IMR-90 (cell line): ENCODE measurements around the gene TMOD2. TPM values are rescaled to one million over a fixed set of nuclear protein-coding genes. Genes with fewer than 3 reads are reported as not detected.

Experiments used
- ATAC-seq: fragments of 200-7000 bp; cut with Tn5 transposase; 2 replicates; pipeline ENCODE4 v1.9.1; 2020; ENCODE audit warnings: low read depth, mild to moderate bottlenecking, moderate library complexity
- BruUV-seq: library from RNA; stranded (reverse); fragments of 400-500 nt; replicated peaks from 2 replicates; lab custom pipeline; 2021; lab: Mats Ljungman, UMichigan
- CTCF ChIA-PET: fragments of 300-600 bp; formaldehyde crosslinking; extraction: SDS; loops from one replicate; lab custom pipeline; 2021; ENCODE audit warnings: antibody characterized with exemption; lab: Yijun Ruan, JAX
- POLR2A ChIA-PET: fragments of 300-600 bp; sonication (Branson Sonifier 250); formaldehyde crosslinking; loops from one replicate; lab custom pipeline; 2022; ENCODE audit warnings: antibody characterized with exemption; ENCODE audit not compliant: unreplicated experiment; lab: Charles Lee
- DNase-seq: peaks from one replicate; pipeline ENCODE4 v3.0.0; 2013
- H2AFZ ChIP-seq: replicated peaks from 2 replicates; pipeline ENCODE3; 2013; ENCODE audit warnings: low read length, mild to moderate bottlenecking; ENCODE audit not compliant: poor library complexity
- H2AK5ac ChIP-seq: 2 replicates; pipeline ENCODE4 v1.6.1; 2013; ENCODE audit warnings: low read depth, low read length, inconsistent platforms
- H2AK9ac ChIP-seq: replicated peaks from 2 replicates; pipeline ENCODE3; 2013; ENCODE audit warnings: mild to moderate bottlenecking, low read depth, low read length, moderate library complexity; ENCODE audit not compliant: poor library complexity
- H2BK120ac ChIP-seq: 2 replicates; pipeline ENCODE4 v1.6.1; 2013; ENCODE audit warnings: low read depth, low read length, inconsistent platforms
- H2BK15ac ChIP-seq: 3 replicates; pipeline ENCODE4 v1.6.1; 2013; ENCODE audit warnings: low read depth, low read length, inconsistent platforms
- H2BK20ac ChIP-seq: 2 replicates; pipeline ENCODE4 v1.6.1; 2013; ENCODE audit warnings: low read depth, mild to moderate bottlenecking, inconsistent platforms, low read length, moderate library complexity
- H2BK5ac ChIP-seq: 2 replicates; pipeline ENCODE4 v1.6.1; 2013; ENCODE audit warnings: mild to moderate bottlenecking, low read depth, low read length, inconsistent platforms; ENCODE audit not compliant: poor library complexity, severe bottlenecking
- H3K14ac ChIP-seq: replicated peaks from 2 replicates; pipeline ENCODE4 v1.6.1; 2013; ENCODE audit warnings: low read depth, low read length, inconsistent platforms
- H3K18ac ChIP-seq: 2 replicates; pipeline ENCODE4 v1.6.1; 2013; ENCODE audit warnings: low read depth, low read length, control low read depth
- H3K23ac ChIP-seq: 2 replicates; pipeline ENCODE4 v1.6.1; 2013; ENCODE audit warnings: low read depth, low read length, inconsistent platforms
- H3K27ac ChIP-seq: 2 replicates; pipeline ENCODE4 v1.5.1; 2013; ENCODE audit warnings: mild to moderate bottlenecking, control low read depth, low read length; ENCODE audit not compliant: insufficient read depth
- H3K27me3 ChIP-seq: 2 replicates; pipeline ENCODE4 v1.6.1; 2013; ENCODE audit warnings: low read length; ENCODE audit not compliant: control insufficient read depth, insufficient read depth
- H3K36me3 ChIP-seq: 2 replicates; pipeline ENCODE4 v1.6.1; 2013; ENCODE audit warnings: low read length, mixed read lengths; ENCODE audit not compliant: control insufficient read depth, insufficient read depth
- H3K4ac ChIP-seq: 2 replicates; pipeline ENCODE4 v1.6.1; 2013; ENCODE audit warnings: low read depth, low read length, inconsistent platforms
- H3K4me1 ChIP-seq: 2 replicates; pipeline ENCODE4 v1.6.1; 2013; ENCODE audit warnings: low read length, mixed read lengths; ENCODE audit not compliant: control insufficient read depth, insufficient read depth
- H3K4me2 ChIP-seq: 2 replicates; pipeline ENCODE4 v1.6.1; 2013; ENCODE audit warnings: low read depth, mild to moderate bottlenecking, control low read depth, low read length, moderate library complexity
- H3K4me3 ChIP-seq: 2 replicates; pipeline ENCODE4 v1.5.1; 2013; ENCODE audit warnings: low read depth, mild to moderate bottlenecking, control low read depth, low read length, moderate library complexity; ENCODE audit not compliant: insufficient read depth
- H3K56ac ChIP-seq: 2 replicates; pipeline ENCODE4 v1.6.1; 2013; ENCODE audit warnings: low read length, inconsistent platforms; ENCODE audit not compliant: insufficient read depth; ENCODE audit errors: extremely low read depth
- H3K79me1 ChIP-seq, 2 experiments: 2 replicates each; pipeline ENCODE4 v1.6.1; 2013; ENCODE audit warnings: low read length in 2 of 2, inconsistent platforms in 1 of 2, low read depth in 1 of 2
- H3K9ac ChIP-seq: 2 replicates; pipeline ENCODE4 v1.6.1; 2013; ENCODE audit warnings: low read depth, low read length, control low read depth
- H3K9me1 ChIP-seq: 2 replicates; pipeline ENCODE4 v1.6.1; 2013; ENCODE audit warnings: low read length, inconsistent platforms; ENCODE audit not compliant: insufficient read depth
- H3K9me3 ChIP-seq: 2 replicates; pipeline ENCODE4 v1.6.1; 2013; ENCODE audit warnings: low read length; ENCODE audit not compliant: control insufficient read depth, insufficient read depth
- H4K20me1 ChIP-seq: 2 replicates; pipeline ENCODE4 v1.6.1; 2013; ENCODE audit warnings: low read length, inconsistent platforms; ENCODE audit not compliant: insufficient read depth
- H4K5ac ChIP-seq: 2 replicates; pipeline ENCODE4 v1.6.1; 2013; ENCODE audit warnings: mild to moderate bottlenecking, low read depth, low read length, control low read depth
- H4K8ac ChIP-seq, 2 experiments: 2 replicates each; pipeline ENCODE4 v1.6.1; 2013; ENCODE audit warnings: low read depth in 2 of 2, low read length in 2 of 2, control low read depth in 1 of 2, inconsistent platforms in 1 of 2
- H4K91ac ChIP-seq: 2 replicates; pipeline ENCODE4 v1.6.1; 2013; ENCODE audit warnings: low read depth, low read length, inconsistent platforms; ENCODE audit not compliant: insufficient read depth
- BHLHE40 ChIP-seq: fragments of 150-350 bp; IDR thresholded peaks from 2 replicates; pipeline ENCODE4 v1.6.1; 2016; ENCODE audit warnings: mild to moderate bottlenecking, low read depth, low read length
- CHD1 ChIP-seq: IDR thresholded peaks from 2 replicates; pipeline ENCODE4 v1.6.1; 2012; ENCODE audit warnings: low read depth, low read length, improper control_type of control experiment
- FOS ChIP-seq: fragments of 150-350 bp; IDR thresholded peaks from 2 replicates; pipeline ENCODE4 v1.6.1; 2016; ENCODE audit warnings: low read depth, low read length
- MAZ ChIP-seq: IDR thresholded peaks from 2 replicates; pipeline ENCODE4 v1.6.1; 2012; ENCODE audit warnings: low read depth, mild to moderate bottlenecking, low read length, improper control_type of control experiment, moderate library complexity, borderline replicate concordance
- MXI1 ChIP-seq: IDR thresholded peaks from 2 replicates; pipeline ENCODE4 v1.6.1; 2012; ENCODE audit warnings: low read depth, mild to moderate bottlenecking, low read length, moderate library complexity, borderline replicate concordance
- NFE2L2 ChIP-seq: fragments of 150-350 bp; IDR thresholded peaks from 2 replicates; pipeline ENCODE4 v1.6.1; 2016; ENCODE audit warnings: low read depth, mild to moderate bottlenecking, low read length
- POLR2A ChIP-seq: IDR thresholded peaks from 2 replicates; pipeline ENCODE4 v1.6.1; 2012; ENCODE audit warnings: mild to moderate bottlenecking, low read depth, low read length
- RCOR1 ChIP-seq: IDR thresholded peaks from 2 replicates; pipeline ENCODE4 v1.6.1; 2012; ENCODE audit warnings: mild to moderate bottlenecking, low read length, improper control_type of control experiment; ENCODE audit not compliant: insufficient replicate concordance
- RFX5 ChIP-seq: IDR thresholded peaks from 2 replicates; pipeline ENCODE4 v1.8.0; 2012; ENCODE audit warnings: low read depth, mild to moderate bottlenecking, low read length, moderate library complexity
- WGBS, 2 experiments: methylation state at CpG; one replicate each; pipeline versions ENCODE4 v1.1.5 to v1.1.7; 2013; ENCODE audit warnings: missing lambda C conversion rate in 2 of 2; ENCODE audit not compliant: insufficient read length in 1 of 2; ENCODE audit errors: extremely low coverage in 2 of 2; 5-methylcytosine and 5-hydroxymethylcytosine counted together
- dilution Hi-C: fragments of 300-500 bp; cut with HindIII; formaldehyde crosslinking; loops from one replicate; pipeline ENCODE4 v1.14.3; 2018; ENCODE audit warnings: low sequenced_read_pairs; ENCODE audit not compliant: unreplicated experiment
- in situ Hi-C: fragments of 300-500 bp; cut with MboI; formaldehyde crosslinking; loops from 3 replicates; pipeline ENCODE4 v1.14.3; 2019; ENCODE audit warnings: low sequenced_read_pairs, inconsistent platforms, mixed read lengths
- intact Hi-C: fragments of 100-400 bp; cut with micrococcal nuclease; formaldehyde crosslinking; loops from 2 replicates; pipeline ENCODE4 v1.10.0; 2022
- polyA plus RNA-seq, 3 experiments: library from polyadenylated mRNA; depleted of rRNA; stranded (reverse); fragments of >200 nt; gene quantifications; 2 replicates each; pipeline ENCODE4 v1.2.3, GENCODE V29; 2012; ENCODE audit warnings: low replicate concordance in 1 of 3
- total RNA-seq: library from RNA; depleted of rRNA; stranded (reverse); fragments of >200 nt; gene quantifications from 2 replicates; pipeline ENCODE4 v1.2.3, GENCODE V29; 2012
- TF ChIP-seq, protein P1 (sequence below): conservative IDR thresholded peaks from 2 replicates; pipeline ENCODE4 v1.5.1; 2012; ENCODE audit warnings: mild to moderate bottlenecking, low read depth, low read length, improper control_type of control experiment

Gene TMOD2
- total and polyA plus RNA-seq, 2 of the 4 experiments (the other 2 are of a cell fraction): 2.8 to 5.4 TPM

DNA sequence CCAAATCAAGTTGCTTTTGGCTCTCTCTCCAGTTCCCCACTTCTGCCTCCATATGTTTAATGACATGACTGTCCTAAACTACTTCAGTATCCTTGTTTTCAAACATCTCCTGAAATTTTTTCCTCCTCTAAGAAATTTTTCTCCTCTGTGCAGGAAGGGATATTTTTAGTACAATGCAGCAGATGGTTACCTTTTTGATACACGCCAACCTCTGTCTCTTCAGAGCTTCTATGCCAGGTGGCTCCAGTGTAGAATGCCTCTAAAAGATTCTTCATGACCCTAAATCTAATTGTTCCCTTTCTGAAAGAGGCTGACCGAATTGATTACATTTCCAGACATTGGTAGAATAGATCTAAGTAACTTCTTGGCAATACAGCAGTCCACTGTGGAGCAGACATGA lies 111.7 kb downstream of the TMOD2 start:
- dilution Hi-C loops: no loop called here
- H2BK5ac ChIP-seq: no peak overlapping the region
- no TSS peak for BruUV-seq

More for the DNA sequence above, 111.7 kb downstream of the TMOD2 start:
- ATAC-seq: no peak
- DNase-seq: no peak
- in situ Hi-C loops (no loop called here), intact Hi-C loops (no loop called here)
- no peak overlapping the region for H3K27ac ChIP-seq
- H2AK9ac ChIP-seq: no peak overlapping the region
- no peaks in the 10 kb centered on the region for H3K27me3 ChIP-seq
- H3K36me3 ChIP-seq: peaks cover 9% of the 10 kb centered on the region
- peaks cover 11% of the 10 kb centered on the region for H3K9me1 ChIP-seq
- H3K18ac ChIP-seq: no peak overlapping the region
- no peak overlapping the region for H2BK15ac ChIP-seq
- H3K56ac ChIP-seq: no peak overlapping the region
- CTCF ChIA-PET: no interaction called here
- no peak overlapping the region for H4K91ac ChIP-seq
- no peak overlapping the region for H2AK5ac ChIP-seq
- no peak overlapping the region for H2BK20ac ChIP-seq
- H3K9me3 ChIP-seq: no peaks in the 10 kb centered on the region
- no peak for TF ChIP-seq MXI1
- TF ChIP-seq, protein P1, sequence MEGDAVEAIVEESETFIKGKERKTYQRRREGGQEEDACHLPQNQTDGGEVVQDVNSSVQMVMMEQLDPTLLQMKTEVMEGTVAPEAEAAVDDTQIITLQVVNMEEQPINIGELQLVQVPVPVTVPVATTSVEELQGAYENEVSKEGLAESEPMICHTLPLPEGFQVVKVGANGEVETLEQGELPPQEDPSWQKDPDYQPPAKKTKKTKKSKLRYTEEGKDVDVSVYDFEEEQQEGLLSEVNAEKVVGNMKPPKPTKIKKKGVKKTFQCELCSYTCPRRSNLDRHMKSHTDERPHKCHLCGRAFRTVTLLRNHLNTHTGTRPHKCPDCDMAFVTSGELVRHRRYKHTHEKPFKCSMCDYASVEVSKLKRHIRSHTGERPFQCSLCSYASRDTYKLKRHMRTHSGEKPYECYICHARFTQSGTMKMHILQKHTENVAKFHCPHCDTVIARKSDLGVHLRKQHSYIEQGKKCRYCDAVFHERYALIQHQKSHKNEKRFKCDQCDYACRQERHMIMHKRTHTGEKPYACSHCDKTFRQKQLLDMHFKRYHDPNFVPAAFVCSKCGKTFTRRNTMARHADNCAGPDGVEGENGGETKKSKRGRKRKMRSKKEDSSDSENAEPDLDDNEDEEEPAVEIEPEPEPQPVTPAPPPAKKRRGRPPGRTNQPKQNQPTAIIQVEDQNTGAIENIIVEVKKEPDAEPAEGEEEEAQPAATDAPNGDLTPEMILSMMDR: no peak
- TF ChIP-seq FOS: no peak
- no peak for TF ChIP-seq NFE2L2
- no peak for TF ChIP-seq MAZ
- TF ChIP-seq RCOR1: no peak
- no peak for TF ChIP-seq BHLHE40
- no peak for TF ChIP-seq POLR2A
- TF ChIP-seq CHD1: no peak
- TF ChIP-seq RFX5: no peak
- POLR2A ChIA-PET: no interaction called here
- no CpG with 5 or more reads among the region's 2 CpGs for WGBS, 2 experiments
- H4K5ac ChIP-seq: no peak overlapping the region
- H3K14ac ChIP-seq: no peak overlapping the region
- peaks cover 9% of the 10 kb centered on the region for H3K4me1 ChIP-seq
- no peak overlapping the region for H3K4me2 ChIP-seq
- no peak overlapping the region for H2AFZ ChIP-seq
- no peak overlapping the region for H2BK120ac ChIP-seq
- peaks cover 29% of the 10 kb centered on the region; the same call in 1 of the 2 replicates for H4K20me1 ChIP-seq
- peaks cover 69 to 89% of the 10 kb centered on the region in 2 experiments for H3K79me1 ChIP-seq
- no peak overlapping the region for H3K4me3 ChIP-seq
- no peak overlapping the region for H3K9ac ChIP-seq
- H4K8ac ChIP-seq: no peak overlapping the region
- H3K4ac ChIP-seq: no peak overlapping the region
- no peak overlapping the region for H3K23ac ChIP-seq
